Cardiac septum (tissue), 1 donor: ENCODE results near the gene TYK2. TPM values are rescaled to one million over a fixed set of nuclear protein-coding genes. Genes with fewer than 3 reads are reported as not detected.
A peak's percentile ranks its signal among the peaks of the same experiment; 100 is the strongest.

Experiments
- DNase-seq: peaks from one replicate; pipeline ENCODE4 v3.0.0-alpha.2; 2020; ENCODE audit warnings: low spot score
- intact Hi-C: fragments of 100-400 bp; cut with DNase I; formaldehyde crosslinking; loops from one replicate; pipeline ENCODE4 v1.14.0; 2022
- microRNA-seq: library from miRNA; unstranded; fragments of <30 nt; microRNA quantifications from one replicate; pipeline ENCODE4 v1.2.0, GENCODE V29; 2020
- total RNA-seq: library from RNA; stranded (reverse); fragmentation: NEBNext Ultra II Directional; extraction: Animal tissue kit (Norgen Biotek cat#: 25700); gene quantifications from one replicate; pipeline ENCODE4 v1.2.1, GENCODE V29; 2021
- donor health status: DM: no; HTN: no; CAD: no.

The TYK2 gene
- total RNA-seq, 1 donor from 2014 or later, result 66.2 TPM

GRCh38 chr19:10320602-10321416 is 59.6 kb downstream of the TYK2 start:
- DNase-seq, result no peak
- intact Hi-C loops, result no loop called here

DNA sequence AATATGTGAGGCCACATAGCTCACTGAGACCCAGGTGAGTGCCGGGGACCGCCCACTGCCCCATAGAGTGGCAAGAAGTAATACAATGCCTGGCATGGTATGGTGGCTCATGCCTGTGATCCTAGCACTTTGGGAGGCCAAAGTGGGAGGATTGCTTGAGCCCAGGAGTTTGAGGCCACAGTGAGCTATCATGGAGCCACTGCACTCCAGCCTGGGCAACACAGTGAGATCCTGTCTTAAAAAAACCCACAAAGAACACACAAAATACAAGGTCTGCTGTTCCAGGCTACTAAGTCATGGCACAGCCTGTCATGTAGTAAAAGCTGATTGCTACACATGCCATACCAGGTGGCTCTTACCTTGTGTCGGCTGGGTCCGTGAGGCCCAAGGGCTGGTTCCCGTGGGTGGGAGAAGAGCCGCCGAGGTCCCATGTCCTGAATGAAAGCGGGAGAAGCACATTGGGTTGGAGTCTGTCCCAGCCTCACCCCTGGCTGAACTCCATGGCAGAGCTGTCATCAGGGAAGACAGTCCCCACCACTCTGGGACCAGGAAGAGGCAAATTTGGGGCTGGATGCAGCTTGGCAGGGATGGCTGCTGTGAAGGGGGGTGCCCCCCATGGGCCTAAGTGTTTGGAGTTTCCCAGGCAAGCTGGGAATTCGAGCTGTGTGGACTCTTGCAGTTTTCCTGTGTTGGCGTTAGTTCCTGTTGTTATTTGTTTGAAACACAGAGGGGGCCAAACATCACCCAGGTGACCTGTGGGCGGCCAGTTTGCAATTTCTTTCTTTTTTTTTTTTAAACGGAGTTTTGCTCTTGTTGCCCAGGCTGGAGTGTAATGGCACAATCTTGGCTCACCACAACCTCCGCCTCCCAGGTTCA is 61.3 kb downstream of the TYK2 start:
- no peak for DNase-seq
- intact Hi-C loops, result no loop called here

- DNase-seq, result no peak
- intact Hi-C loops, result no loop called here
These were observed 62.4 kb downstream of the TYK2 start for GRCh38 chr19:10317857-10318462.

GRCh38 chr19:10317045-10317856 is 63.1 kb downstream of the TYK2 start:
- DNase-seq, result no peak
- intact Hi-C loops, result no loop called here

- no peak for DNase-seq
- intact Hi-C loops, result no loop called here
These were observed 63.9 kb downstream of the TYK2 start for GRCh38 chr19:10316229-10317044.

- peak; percentile 94 for DNase-seq
- intact Hi-C loops, result no loop called here
These were observed 64.8 kb downstream of the TYK2 start, which contains the start of gene FDX2 for GRCh38 chr19:10315335-10316214. FDX2 (minus strand) TSS chr19:10316015; CDS start chr19:10315996, 19 bp downstream.

DNA sequence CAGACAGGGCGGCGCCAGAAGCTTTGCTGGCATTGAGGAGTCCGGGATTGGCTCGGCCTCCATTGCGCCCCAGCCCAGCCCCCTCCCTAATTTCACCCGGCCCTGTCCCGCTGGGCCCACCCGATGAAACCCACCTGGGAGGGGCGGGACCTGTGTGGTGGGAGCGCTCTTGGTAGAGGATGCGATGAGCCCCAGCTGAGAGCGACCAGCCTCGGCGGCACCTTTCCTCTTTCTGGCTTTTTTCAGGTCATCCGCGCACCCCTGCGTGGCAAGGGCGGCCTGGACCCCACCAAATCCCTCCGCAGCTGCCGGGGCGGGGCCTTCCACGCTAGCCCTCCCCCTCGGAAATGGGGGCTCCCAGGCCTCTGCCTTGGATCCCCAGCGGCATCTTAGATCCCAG is 70.9 kb downstream of the TYK2 start, which contains the start of gene ZGLP1:
TSS of gene ZGLP1 (minus strand) at position 393 of the 400 bp plus-strand sequence.
- intact Hi-C loops, result no loop called here
- DNase-seq, result no peak

- DNase-seq, result no peak
- intact Hi-C loops, result no loop called here
These were observed 74.0 kb downstream of the TYK2 start for GRCh38 chr19:10306327-10306726.

- intact Hi-C loops, result no loop called here
- DNase-seq, result no peak
These were observed 75.1 kb downstream of the TYK2 start for GRCh38 chr19:10305139-10305806.

Small RNAs within 50 kb of the gene (microRNA-seq; reads per million reads assigned to microRNA genes)
- gene MIR1181, result not detected

Other genes with a start within 250 kb of the TYK2 start
- gene DNMT1, start 185.6 kb downstream of the TYK2 start, total RNA-seq, result 27.3 TPM
- 3.6 TPM for gene S1PR2, start 149.2 kb downstream of the TYK2 start, total RNA-seq
- 71.8 TPM for gene MRPL4, start 128.4 kb downstream of the TYK2 start, total RNA-seq
- 9.8 TPM for gene ICAM1, start 109.5 kb downstream of the TYK2 start, total RNA-seq
- gene ICAM4, start 93.6 kb downstream of the TYK2 start, total RNA-seq, result 0.46 TPM
- 0.67 TPM for gene ICAM5, start 90.6 kb downstream of the TYK2 start, total RNA-seq
- 1.9 TPM for gene ZGLP1, start 70.8 kb downstream of the TYK2 start, total RNA-seq
- gene FDX2, start 64.6 kb downstream of the TYK2 start, total RNA-seq, result 16.9 TPM
- gene RAVER1, start 47.0 kb downstream of the TYK2 start, total RNA-seq, result 17.8 TPM
- gene ICAM3, start 40.9 kb downstream of the TYK2 start, total RNA-seq, result 14.4 TPM
- 140 TPM for gene CDC37, start 23.0 kb upstream of the TYK2 start, total RNA-seq
- gene PDE4A, start 40.0 kb upstream of the TYK2 start, total RNA-seq, result 8.2 TPM
- gene KEAP1, start 122.8 kb upstream of the TYK2 start, total RNA-seq, result 66.7 TPM
- gene S1PR5, start 136.9 kb upstream of the TYK2 start, total RNA-seq, result 0.75 TPM
- 47.6 TPM for gene ATG4D, start 163.3 kb upstream of the TYK2 start, total RNA-seq
- 10.8 TPM for gene KRI1, start 185.4 kb upstream of the TYK2 start, total RNA-seq
- gene CDKN2D, start 188.4 kb upstream of the TYK2 start, total RNA-seq, result 14.9 TPM
- not detected for gene AP1M2, start 206.7 kb upstream of the TYK2 start, total RNA-seq
- gene SLC44A2, start 245.0 kb upstream of the TYK2 start, total RNA-seq, result 114 TPM